ENCODE data around the gene ARL5A. TPM values are rescaled to one million over a fixed set of nuclear protein-coding genes. Genes with fewer than 3 reads are reported as not detected.

Gene ARL5A
- total and polyA plus RNA-seq, 2 donors (not counting 3 experiments of a cell fraction or from before 2014, with no cell fraction given) = 25.8 to 73.2 TPM

DNA sequence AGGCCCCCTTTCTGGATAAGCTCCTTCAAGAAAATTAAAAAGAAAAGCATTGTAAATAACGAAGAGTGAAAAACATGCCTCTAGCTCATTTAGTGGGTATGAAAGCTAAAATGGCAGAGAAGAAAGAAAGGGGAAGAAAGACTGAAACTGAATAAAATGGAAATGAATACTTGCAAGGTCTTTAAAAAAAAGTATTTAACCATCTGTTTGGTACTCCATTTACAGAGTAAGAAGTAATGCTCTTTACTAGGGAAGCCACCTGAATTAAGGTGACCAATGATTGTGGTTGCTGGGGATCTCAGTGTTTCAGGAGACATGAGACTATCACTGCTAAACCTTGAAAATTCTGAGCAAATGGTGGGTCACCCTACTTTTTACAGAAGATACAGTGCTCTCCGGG lies 17.7 kb upstream of the ARL5A start:
- Histone ChIP-seq H3K36me3 (ENCODE audit: control insufficient read depth in 2 of 2, extremely low read depth in 1 of 2, insufficient read depth in 2 of 2, low read length in 2 of 2) (no peaks in the 10 kb centered on the region), H3K9me1 (replicated peaks; ENCODE audit: control insufficient read depth, extremely low read depth, insufficient read depth, low read length) (no peaks in the 10 kb centered on the region), H3K4me3 (replicated peaks in 1 of 3; ENCODE audit: insufficient read depth in 1 of 3, low read depth in 1 of 3, low read length in 3 of 3) (no peak overlapping the region), H3K9me3 (replicated peaks; ENCODE audit: control insufficient read depth, insufficient read depth, low read length) (no peaks in the 10 kb centered on the region), H3K9ac (replicated peaks; ENCODE audit: extremely low read depth, insufficient read depth, low read length) (no peak overlapping the region), H4K20me1 (replicated peaks; ENCODE audit: control insufficient read depth, extremely low read depth, insufficient read depth, low read length) (no peaks in the 10 kb centered on the region), H3K27ac (ENCODE audit: insufficient read depth, low read depth, low read length) (no peak overlapping the region), H3K4me2 (ENCODE audit: insufficient read depth, low read length) (no peak overlapping the region), H3K79me2 (ENCODE audit: control insufficient read depth, insufficient read depth, low read length) (no peaks in the 10 kb centered on the region), H2AFZ (ENCODE audit: low read depth, low read length) (no peak overlapping the region), H3K27me3 (ENCODE audit: control insufficient read depth in 2 of 2, insufficient read depth in 2 of 2, low read length in 2 of 2) (no peaks in the 10 kb centered on the region), H3K4me1 (ENCODE audit: control insufficient read depth, extremely low read depth, insufficient read depth, low read length) (peaks cover 20% of the 10 kb centered on the region)
- BruUV-seq (replicated peaks) = no TSS peak
- CTCF ChIA-PET = interaction anchor here (1.0 to 1.4 kb wide), 4 partner anchors 12 to 92 kb away, joined by 3 to 5 read pairs (median 3); partner anchors contain the start of gene ARL5A
- POLR2A ChIA-PET = no interaction called here
- TF ChIP-seq, protein P1, sequence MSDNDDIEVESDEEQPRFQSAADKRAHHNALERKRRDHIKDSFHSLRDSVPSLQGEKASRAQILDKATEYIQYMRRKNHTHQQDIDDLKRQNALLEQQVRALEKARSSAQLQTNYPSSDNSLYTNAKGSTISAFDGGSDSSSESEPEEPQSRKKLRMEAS (IDR thresholded peaks at IDR 0.05; ENCODE audit: insufficient read depth, insufficient read length) = no peak
- TF ChIP-seq GATA2 (IDR thresholded peaks at IDR 0.05; ENCODE audit: insufficient read depth, insufficient read length, low read depth, low read length) (no peak), CTCF (IDR thresholded peaks at IDR 0.05; ENCODE audit: extremely low read depth in 1 of 2, insufficient read depth in 1 of 2, low read depth in 1 of 2, low read length in 2 of 2) (no peak), MYC (IDR thresholded peaks at IDR 0.05; ENCODE audit: low read depth, low read length) (no peak), POLR2AphosphoS5 (IDR thresholded peaks at IDR 0.05; ENCODE audit: insufficient read depth, low read depth, low read length) (no peak), POLR2A (IDR thresholded peaks at IDR 0.05; ENCODE audit: low read depth, low read length) (no peak), FOS (IDR thresholded peaks at IDR 0.05; ENCODE audit: borderline replicate concordance, insufficient read depth, low read length) (no peak), JUN (IDR thresholded peaks at IDR 0.05; ENCODE audit: borderline replicate concordance, insufficient read depth, insufficient read length, low read depth) (no peak), EZH2 (IDR thresholded peaks at IDR 0.05; ENCODE audit: borderline replicate concordance, low read depth, low read length, severe bottlenecking) (no peak)
- DNase-seq (ENCODE audit: low read depth, low spot score) = no peak
- dilution Hi-C loops (cut with MboI; ENCODE audit: extremely low pct_ligation_motif_present, low sequenced_read_pairs) = no loop called here
- no peak for FAIRE-seq
- intact Hi-C loops (cut with micrococcal nuclease) = no loop called here
